ENCODE results near the gene TXNL4A.
"Not testable (repeated sequence)": the region's sequence is repeated elsewhere in the genome, so short reads cannot be mapped to it uniquely, and the experiment has no call there.

TXNL4A gene

DNA sequence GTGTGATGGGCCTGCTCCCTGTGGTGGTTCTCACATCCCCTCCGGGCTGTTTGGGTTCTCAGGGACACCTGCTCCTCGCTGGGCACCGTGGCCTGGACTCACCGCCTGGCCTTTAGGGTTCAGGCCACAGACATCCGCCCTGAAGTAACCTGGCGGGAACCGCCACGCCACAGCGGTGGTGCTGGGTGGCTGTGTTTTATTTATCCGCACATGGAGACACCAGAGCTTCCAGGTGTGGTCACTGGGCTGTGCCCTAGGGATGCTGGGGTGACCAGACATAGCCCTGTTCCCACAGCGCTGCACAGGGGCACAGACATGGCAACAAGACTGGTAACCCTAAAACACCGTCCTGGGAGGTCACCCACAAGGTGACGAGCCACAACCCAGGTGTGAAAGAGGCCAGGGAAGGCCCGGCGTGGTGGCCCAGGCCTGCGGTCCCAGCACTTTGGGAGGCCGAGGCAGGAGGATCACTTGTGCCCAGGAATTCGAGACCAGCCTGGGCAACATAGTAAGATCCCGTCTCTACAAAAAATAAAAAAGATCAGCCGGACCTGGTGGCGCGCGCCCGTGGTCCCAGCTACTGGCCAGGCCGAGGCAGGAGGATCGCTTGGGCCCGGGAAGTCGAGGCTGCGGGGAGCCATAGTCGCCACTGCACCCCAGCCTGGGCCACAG, 24.6 kb downstream of the TXNL4A start:
- no peak for FAIRE-seq

DNA sequence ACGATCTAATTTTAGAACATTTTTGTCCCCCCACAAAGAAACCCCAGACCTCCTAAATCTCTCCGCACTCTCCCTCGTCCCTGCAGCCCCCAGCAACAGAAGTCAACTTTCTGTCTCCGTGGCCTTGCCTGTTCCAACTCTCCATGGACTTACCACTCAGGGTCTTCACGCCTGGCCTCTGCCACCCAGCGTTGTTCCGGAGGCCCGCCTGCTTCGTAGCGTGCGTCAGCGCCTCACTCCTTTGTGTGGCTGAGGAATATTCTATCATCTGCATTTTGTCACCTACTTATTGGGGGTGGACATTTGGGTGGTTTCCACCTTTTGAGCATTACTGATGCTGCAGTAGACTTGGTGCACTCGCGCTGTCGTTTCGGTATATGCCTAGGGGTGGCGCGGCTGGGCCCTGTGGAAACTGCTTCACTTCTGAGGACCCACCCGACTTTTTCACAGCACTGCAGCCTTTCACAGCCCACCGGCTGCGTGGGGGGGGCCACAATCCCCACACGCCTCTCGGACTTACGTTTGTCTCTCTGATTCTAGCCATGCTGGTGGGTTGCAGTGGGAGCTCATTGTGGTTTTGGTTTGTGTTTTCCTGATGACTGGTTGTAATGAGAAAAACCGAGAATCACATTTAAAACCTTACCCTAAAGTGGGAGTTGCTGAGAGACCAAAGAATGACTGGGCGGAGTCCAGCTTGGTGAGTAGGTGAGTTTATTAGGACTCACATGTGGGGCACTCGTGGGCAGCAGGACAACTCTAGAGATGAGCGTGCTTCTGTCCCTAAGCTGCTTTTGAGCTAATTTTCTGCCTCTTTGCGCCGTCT, 25.3 kb downstream of the TXNL4A start:
- no peak for FAIRE-seq

DNA sequence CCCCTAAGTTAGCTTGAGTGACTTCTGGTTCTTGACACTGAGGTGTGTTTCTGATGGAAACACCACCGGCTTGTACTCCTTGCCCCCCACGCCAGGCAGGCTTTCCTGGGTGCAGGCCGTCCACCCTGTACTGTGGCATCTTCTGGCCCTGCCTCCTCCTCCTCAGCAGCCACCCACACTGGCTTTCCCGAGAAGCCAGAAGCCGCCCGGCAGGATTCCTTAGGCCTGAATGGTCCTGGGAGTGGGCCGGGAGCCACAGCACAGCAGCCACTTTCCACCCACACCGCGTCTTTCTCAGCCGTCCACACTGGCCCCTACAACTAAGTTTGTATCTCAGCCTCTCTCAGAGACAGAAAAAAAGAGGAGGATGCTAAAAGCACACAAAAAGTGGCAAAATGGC, 26.1 kb downstream of the TXNL4A start:
- no peak for FAIRE-seq

DNA sequence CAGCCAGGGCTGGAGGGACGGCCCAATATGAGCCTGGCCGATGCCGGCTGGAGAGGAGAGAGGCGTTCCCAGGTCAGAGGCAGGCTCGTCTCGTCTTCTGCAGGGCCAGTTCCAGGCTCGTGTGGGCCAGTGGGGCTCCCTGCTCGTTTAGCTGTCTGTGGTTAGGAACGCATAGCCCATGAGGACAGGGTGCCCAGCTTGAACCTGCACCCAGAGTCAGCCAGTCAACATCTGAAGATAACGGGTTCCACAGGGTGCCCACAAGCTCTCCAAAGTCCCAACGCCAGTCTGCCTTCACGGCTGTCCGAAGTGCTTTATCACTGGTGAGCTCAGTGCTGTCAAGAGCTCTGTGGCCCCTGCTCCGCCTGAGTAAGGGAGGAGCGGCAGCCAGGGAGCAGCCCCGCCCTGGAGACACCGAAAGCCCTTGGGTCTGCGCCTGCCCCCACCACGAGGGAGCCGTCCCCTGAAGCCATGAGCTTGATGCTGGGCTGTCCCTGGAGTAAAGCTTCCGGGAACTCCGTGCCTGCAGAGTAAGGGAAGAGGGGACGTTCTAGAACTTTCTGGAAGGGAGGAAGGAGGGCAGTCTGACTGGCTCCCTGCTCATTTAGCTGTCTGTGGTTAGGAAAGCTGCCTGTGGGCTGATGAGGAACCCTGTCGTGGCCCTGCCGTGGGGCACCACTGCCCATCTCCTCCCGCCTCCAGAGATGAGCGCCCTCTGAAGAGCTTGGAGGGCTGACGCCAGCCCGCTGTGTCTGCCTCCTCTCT, 26.7 kb downstream of the TXNL4A start:
- FAIRE-seq: no peak

DNA sequence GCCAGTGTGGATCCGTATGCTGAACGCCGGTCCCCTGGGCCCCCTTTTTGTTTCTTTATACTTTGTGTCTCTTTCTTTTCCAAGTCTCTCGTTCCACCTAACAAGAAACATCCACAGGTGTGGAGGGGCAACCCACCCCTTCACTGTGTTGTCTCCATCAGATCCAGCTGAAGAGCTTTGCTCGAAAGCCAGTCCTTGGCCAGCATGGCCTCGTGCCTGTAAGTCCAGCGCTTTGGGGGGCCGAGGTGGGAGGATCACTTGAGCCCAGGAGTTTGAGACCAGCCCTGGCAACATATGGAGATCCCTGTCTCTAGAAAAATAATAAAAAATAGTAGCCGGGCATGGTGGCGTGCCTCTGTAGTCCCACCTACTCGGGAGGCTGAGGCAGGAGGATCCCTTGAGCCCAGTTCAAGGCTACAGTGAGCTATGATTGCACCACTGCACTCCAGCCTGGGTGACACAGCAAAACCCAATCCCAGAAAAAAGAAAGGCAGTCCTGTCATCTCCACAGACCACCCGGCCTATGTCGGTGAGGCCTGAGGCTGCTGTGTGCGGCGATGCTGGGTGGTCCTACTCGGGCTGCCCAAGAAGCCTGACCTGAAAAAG, 27.3 kb downstream of the TXNL4A start:
- no peak for FAIRE-seq

DNA sequence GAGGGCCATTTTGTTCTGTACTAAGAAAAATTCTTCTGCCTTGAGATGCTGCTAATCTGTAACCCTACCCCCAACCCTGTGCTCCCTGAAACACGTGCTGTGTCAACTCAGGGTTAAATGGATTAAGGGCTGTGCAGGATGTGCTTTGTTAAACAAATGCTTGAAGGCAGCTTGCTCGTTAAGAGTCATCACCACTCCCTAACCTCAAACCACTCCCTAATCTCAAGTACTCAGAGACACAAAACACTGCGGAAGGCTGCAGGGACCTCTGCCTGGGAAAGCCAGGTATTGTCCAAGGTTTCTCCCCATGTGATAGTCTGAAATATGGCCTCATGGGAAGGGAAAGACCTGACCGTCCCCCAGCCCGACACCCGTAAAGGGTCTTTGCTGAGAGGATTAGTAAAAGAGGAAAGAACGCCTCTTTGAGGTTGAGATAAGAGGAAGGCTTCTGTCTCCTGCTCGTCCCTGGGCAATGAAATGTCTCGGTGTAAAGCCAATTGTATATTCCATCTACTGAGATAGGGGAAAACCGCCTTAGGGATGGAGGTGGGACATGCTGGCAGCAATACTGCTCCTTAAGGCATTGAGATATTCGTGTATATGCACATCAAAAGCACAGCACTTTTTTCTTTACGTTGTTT, 28.1 kb downstream of the TXNL4A start:
- FAIRE-seq: not testable (repeated sequence)

DNA sequence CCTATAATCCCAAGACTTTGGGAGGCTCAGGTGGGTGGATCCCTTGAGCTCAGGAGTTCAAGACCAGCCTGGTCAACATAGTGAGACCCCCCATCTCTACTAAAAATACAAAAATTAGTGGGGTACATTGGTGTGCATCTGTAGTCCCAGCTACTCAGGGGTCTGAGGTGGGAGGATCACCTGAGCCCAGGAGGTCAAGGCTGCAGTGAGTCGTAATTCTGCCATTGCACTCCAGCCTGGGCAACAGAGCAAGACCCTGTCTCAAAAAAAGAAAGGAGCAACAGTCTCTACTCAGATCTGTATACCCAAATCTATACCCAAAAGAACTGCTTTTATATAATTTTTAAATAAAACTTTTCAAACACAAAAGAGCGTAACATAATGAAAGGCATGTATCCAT, 29.4 kb downstream of the TXNL4A start:
- FAIRE-seq: no peak

DNA sequence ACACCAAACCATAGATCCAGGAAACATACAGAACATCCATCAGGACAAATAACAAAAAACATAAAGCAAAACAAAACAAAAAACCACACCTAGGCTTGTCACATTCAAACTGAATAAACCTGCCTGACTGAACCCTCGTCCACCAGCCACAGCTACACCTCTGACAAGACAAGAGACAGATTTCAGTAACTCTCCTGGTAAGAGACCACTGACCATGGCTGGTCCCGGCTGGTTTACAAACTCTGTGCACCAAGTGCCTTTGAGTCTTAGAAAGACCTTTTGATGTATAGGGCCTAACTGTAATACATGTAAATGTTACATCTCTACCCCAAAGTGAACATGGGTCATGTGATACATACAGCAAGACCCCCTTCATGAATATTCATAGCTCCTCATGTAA, 32.1 kb downstream of the TXNL4A start:
- FAIRE-seq: no peak

DNA sequence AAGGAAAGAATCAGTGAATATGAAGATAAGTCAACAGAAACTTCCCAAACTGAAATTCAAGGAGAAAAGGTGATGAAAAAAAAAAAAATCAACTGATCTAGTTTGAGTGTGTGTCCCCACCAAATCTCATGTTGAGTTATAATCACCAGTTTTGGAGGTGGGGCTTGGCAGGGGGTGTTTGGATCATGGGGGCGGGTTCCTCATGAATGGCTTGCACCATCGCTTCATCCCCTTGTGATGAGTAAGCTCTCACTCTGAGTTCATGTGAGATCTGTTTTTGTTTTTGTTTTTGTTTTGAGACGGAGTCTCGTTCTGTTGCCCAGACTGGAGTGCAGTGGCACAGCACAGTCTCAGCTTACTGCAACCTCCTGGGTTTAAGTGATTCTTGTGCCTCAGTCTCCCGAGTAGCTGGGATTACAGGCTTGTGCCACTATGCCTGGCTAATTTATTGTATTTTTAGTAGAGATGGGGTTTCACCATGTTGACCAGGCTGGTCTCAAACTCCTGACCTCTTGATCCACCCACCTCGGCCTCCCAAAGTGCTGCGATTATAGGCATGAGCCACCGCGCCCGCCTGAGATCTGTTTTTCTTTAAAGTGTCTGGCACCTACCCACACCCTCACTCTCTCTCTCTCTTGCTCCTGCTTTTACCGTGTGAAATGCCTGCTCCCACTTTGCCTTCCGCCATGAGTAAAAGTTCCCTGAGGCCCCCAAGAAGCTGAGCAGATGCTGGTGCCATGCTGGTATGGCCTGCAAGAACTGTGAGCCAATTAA, 32.9 kb downstream of the TXNL4A start:
- no peak for FAIRE-seq

DNA sequence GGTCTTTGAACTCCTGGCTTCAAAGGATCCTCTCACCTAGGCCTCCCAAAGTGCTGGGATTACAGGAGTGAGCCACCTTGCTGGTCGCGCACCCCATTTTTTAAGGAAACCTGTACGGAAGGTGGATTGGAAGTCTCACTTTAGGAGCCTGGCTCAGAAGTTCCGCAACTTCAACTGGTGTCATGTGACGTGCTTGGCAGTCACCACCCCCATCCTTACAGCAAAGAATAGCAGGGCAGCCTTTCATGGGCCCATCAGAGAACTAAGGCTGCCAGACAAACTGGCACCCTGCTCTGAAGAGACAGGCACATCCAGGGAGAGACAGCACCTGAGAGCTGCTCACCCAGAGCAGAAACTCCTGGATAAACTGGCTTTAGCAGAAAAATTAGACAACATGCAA, 33.6 kb downstream of the TXNL4A start:
- no peak for FAIRE-seq

DNA sequence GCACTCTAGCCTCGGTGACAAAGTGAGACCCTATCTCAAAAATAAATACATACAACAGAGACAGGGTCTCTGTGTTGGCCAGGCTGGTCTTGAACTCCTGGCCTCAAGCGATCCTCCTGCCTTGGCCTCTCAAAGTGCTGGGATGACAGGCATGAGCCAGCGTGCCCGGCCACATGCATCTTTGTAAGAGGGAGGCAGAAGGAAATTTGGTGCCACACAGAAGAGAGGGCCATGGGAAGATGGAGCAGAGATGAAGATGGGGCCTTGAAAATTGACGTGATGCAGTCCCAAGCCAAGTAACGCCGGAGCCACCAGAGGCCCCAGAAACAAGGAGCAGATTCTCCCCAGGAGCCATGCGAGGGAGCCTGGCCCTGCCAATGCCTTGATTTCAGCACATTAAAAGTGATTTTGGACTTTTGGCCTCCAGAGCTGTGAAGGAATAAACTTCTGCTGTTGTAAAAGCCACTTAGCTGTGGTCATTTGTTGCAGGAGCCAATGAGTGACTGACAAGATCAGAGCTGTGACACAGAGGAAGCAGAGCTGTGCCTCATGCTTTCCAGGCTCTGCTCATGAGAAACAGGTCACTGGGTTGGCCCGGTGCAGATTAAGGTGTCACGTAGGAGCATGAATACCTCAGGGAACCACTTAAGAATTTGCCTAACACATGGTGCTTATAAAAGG, 34.3 kb downstream of the TXNL4A start:
- no peak for FAIRE-seq

DNA sequence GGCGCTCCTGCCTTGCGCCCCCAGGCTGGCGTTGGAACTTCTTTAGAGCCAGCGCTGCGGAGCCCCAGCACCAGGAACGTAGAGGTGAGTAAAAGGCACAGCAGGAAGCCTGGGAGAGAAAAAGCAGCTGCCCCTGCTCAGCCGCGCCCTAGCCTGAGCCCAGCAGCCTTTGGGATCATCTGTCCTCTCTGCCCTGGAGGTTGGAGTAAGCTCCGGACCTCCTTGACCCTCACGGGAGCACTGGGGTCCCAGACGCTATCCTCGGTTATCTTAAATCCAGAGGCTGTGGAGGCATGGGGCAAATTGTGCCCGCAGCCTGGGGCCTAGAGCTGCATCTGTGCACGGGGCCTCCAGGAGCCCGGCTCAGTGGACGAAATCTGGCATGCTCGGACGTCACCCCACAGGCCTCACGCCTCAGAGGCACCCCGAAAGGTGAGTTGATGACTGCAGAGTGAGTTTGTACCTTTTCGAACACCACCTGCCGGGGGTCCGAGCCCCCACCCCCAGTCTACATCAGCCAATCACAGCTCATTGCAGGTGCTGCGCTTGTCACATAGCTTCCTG, 35.3 kb downstream of the TXNL4A start:
- FAIRE-seq: no peak

DNA sequence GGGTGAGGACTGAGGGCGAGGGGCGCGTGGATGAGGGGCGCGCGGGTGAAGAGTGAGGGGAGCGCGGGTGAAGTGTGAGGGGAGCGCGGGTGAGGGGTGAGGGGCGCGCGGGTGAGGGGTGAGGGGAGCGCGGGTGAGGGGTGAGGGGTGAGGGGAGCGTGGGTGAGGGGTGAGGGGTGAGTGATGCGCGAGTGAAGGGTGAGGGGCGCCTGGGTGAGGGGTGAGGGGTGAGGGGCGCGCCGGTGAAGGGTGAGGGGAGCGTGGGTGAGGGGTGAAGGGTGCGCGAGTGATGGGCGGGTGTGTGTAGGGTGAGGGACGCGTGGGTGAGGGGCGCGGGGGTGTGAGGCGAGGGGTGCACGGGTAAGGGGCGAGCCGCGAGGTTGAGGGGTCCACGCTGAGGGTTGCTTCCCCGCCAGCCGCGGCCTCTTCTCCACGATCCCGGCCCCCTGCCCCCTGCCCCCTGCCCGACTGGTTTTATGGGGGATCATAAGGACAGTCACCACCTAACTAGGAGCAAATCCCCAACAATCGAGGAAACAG, 35.8 kb downstream of the TXNL4A start:
- FAIRE-seq: no peak

DNA sequence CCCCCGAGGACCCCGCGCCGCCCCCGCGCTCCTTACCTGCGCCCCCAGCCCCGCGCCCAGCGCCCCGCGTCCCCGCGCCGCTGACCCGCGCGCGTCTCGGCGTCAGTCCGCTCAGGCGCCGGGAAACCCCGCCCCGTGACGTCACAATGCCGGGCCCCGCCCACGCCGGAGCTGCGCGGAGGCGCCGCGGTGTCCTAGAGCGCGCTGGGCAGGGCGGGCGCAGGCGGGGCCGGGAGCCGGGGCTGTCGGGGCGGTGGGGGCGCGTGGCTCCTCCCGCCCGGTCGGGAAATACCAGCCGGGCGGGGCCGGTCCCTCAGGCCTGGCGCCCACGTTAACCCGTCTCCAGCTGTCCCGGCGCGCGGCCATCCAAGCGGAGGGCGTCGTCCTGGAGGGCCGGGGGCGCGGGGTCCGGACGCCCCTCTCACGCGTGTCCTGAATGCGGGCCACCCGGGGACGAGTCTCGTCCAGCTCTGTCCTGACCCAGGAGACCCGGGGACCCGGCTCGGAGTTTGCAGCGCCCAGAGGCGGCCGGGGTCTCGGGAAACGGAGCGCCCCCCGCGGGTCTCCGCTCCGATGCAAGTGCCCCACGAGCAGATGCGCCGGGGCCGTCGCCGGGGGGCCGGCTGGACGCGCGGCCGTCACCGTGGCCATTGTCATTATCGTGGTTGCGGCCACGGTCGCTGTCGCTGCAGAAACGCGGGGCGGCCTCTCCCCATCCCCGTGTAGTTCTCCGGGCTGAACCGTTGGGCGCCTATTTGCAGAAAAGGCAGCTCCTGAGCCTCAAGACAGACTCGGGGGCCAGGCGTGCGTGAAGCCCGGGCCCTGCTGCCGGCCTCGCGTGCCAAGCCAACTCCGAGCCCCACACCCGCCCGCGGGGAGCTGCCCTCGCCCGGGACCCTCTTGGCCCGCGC, 36.6 kb downstream of the TXNL4A start, which contains the start of gene SLC66A2:
Gene SLC66A2, minus strand, starts transcription at position 109 of the 911 bp plus-strand sequence. CDS start 727 bp downstream, outside the sequence.
- FAIRE-seq: no peak

DNA sequence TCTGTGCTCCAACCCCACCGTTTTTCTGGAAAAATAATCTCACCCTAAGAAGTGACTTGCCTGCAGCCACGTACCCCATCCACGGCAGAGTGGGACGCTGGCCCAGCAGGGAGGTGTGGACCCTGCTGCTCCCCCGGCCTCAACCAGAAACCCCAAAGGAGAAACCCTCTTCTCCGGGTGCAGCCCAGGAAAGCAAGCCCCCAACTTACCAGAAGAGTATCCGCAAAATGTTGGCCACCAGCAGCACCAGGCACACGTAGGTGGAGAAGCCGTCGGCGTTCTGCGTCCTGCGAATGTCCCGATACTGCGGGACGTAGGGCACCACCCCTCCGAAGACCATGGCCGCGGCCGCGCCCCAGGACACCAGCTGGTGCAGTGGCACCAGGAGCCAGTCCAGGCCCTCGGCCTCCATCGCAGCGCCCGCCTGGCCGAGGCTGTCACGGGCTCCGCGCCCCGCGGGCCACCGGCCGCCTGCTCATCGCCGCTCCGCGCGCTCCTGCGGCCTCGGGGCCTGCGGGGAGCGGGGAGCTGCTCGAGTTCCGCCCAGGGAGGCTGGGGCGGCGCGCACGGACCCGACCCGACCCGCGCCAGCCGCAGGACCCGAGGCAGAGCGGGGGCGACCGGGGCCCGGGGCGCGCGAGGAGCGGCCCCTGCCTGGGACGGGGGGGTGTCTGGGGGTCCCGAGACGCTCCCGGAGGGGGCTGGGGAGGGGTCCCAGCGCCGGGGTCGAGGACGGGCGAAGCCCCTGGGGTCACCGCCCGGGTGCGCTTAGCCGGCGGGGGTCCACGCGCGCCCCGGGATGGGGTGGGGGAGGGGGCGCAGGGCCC, 37.6 kb downstream of the TXNL4A start:
- no peak for FAIRE-seq

DNA sequence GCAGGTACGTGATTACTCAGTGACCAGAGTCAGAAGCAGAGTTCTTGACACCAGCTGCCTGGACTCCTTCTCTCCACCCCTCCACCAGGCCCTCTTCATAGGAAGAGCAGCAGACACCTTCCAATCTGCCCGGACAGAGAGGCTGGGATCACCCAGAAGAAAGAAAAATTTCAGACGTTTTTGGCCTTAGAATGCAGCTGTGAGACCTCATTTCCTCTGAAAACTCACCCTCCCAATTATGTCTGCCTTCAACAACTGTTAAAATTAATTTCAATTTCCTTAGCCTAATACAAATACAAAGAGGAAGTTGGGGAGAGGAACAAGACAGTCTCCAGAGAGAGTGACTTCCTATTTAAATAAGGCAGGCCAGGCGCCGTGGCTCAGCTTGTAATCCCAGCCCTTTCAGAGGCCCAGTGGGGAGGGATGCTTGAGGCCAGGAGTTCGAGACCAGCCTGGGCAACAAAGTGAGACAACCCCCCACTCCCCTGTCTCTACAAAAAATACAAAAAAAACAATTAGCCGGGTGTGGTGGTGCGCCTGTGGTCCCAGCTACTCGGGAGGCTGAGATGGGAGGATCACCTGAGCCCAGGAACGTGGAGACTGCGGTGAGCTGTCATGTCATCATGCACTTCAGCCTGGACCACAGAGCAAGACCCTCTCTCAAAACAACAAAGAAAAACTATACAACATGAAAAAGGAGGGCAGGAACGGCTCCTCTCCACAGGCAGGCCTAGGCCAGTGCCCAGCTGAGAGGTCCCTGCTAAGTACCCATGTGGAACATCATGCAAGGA, 38.5 kb downstream of the TXNL4A start:
- FAIRE-seq: no peak

DNA sequence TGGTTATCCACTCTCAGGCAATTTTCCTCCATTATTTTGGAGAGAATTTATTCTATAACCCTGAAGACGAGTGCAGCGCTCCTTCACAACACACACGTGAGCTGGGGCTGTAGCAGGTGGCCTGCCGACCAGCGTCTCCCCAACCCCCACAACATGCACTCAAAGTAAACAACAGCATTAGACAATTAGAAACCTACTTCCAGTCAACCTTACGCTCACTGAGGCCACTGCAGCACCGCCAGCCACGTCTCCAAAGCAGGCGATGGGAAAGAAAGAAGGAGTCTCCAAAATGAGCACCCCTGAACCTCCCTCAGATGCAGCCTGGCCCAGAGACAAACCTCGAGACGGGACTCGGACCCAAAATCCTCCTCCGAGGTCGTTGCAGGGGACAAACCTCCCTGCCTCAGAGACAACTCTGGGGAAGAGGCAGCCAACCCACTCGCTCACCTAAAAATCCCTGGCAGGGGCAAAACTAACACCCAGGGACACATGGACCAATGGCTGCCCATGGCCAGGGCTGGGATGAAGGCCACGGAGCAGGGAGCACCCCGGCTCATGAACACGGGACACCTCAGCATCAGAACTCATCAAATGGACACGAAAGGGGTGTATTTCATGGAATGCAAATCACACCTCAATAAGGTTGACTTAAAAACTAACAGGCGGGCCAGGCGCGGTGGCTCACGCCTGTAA, 39.5 kb downstream of the TXNL4A start:
- no peak for FAIRE-seq

Measured in endometrium (tissue), 2 donors.